K562 (cell line): ENCODE data around the gene ZNF74. TPM values are rescaled to one million over a fixed set of nuclear protein-coding genes. Genes with fewer than 3 reads are reported as not detected.

Source experiments
- ATAC-seq: fragments of 200-7000 bp; cut with Tn5 transposase; 3 replicates; pipeline ENCODE4 v1.9.1; 2020; ENCODE audit warnings: moderate library complexity
- BruUV-seq: library from RNA; stranded (reverse); fragments of 400-500 nt; replicated peaks from 2 replicates; lab custom pipeline; 2021; lab: Mats Ljungman, UMichigan
- CTCF ChIA-PET: fragments of 300-600 bp; formaldehyde crosslinking; extraction: SDS; loops from one replicate; lab custom pipeline; 2021; ENCODE audit warnings: low intra/inter-chr PET ratio; lab: Yijun Ruan, JAX
- POLR2A ChIA-PET: fragments of 300-600, 350-650 bp; sonication (Branson Sonifier 250); formaldehyde crosslinking; extraction: SDS; loops from one replicate; lab custom pipeline; 2021; ENCODE audit warnings: antibody characterized with exemption, inconsistent platforms; lab: Yijun Ruan, JAX
- DNase-seq, 4 experiments: peaks; one replicate each; pipeline versions ENCODE4 v3.0.0 to v3.0.0-alpha.2; 2011 to 2018; ENCODE audit warnings: low spot score in 3 of 4, mixed read lengths in 3 of 4; ENCODE audit errors: extremely low read depth in 1 of 4
- FAIRE-seq: peaks from 2 replicates; lab custom pipeline; 2011; peaks lifted over from hg19 to GRCh38; lab: Jason Lieb, UNC
- H2AFZ ChIP-seq: 2 replicates; pipeline ENCODE4 v1.6.0; 2011; ENCODE audit warnings: low read depth, low read length, control low read depth, inconsistent platforms
- H3K27ac ChIP-seq: fragments of 200-600 bp; 3 replicates; pipeline ENCODE4 v1.8.0; 2011; ENCODE audit warnings: low read depth, mild to moderate bottlenecking, control low read depth, inconsistent platforms, low read length, moderate library complexity, mixed read lengths; ENCODE audit errors: extremely low read depth
- H3K27me3 ChIP-seq, 2 experiments: fragments of 300-600 bp in 1 of 2; 2 replicates in 1 of 2; 3 replicates in 1 of 2; pipeline versions ENCODE4 v1.6.0 to v1.8.0; 2011; ENCODE audit warnings: inconsistent platforms in 2 of 2, low read length in 2 of 2, mild to moderate bottlenecking in 1 of 2, mixed read lengths in 1 of 2, moderate library complexity in 1 of 2; ENCODE audit not compliant: control insufficient read depth in 2 of 2, insufficient read depth in 2 of 2
- H3K36me3 ChIP-seq: fragments of 300-600 bp; 3 replicates; pipeline ENCODE4 v1.8.0; 2011; ENCODE audit warnings: mild to moderate bottlenecking, low read length, inconsistent platforms; ENCODE audit not compliant: control insufficient read depth, insufficient read depth
- H3K4me1 ChIP-seq, 2 experiments: fragments of 200-600 bp in 1 of 2; replicated peaks in 1 of 2; 2 replicates in 1 of 2; 3 replicates in 1 of 2; pipeline versions ENCODE4 v1.5.1 to v1.8.0; 2011; ENCODE audit warnings: inconsistent platforms in 2 of 2, low read length in 2 of 2, mild to moderate bottlenecking in 1 of 2, mixed read lengths in 1 of 2, moderate library complexity in 1 of 2; ENCODE audit not compliant: control insufficient read depth in 2 of 2, insufficient read depth in 2 of 2
- H3K4me2 ChIP-seq: 2 replicates; pipeline ENCODE4 v1.6.1; 2011; ENCODE audit warnings: low read length, control low read depth, inconsistent platforms, mixed read lengths; ENCODE audit not compliant: insufficient read depth
- H3K4me3 ChIP-seq: fragments of 200-600 bp; sonication (generic), shearing (Covaris generic); 2 replicates; pipeline ENCODE4 v1.5.1; 2016; ENCODE audit warnings: control low read depth, inconsistent platforms
- H3K79me2 ChIP-seq: fragments of 200-600 bp; 3 replicates; pipeline ENCODE4 v1.8.0; 2011; ENCODE audit warnings: low read length, inconsistent platforms; ENCODE audit not compliant: control insufficient read depth, insufficient read depth
- H3K9ac ChIP-seq, 2 experiments: 2 replicates each; pipeline versions ENCODE4 v1.6.0 to v1.6.1; 2011; ENCODE audit warnings: low read depth in 2 of 2, low read length in 2 of 2, control low read depth in 1 of 2, inconsistent platforms in 1 of 2, mild to moderate bottlenecking in 1 of 2, mixed read lengths in 1 of 2; ENCODE audit not compliant: insufficient read depth in 1 of 2
- H3K9me1 ChIP-seq: one replicate; pipeline ENCODE4 v1.6.0; 2011; ENCODE audit warnings: inconsistent platforms, mild to moderate bottlenecking, low read length, moderate library complexity; ENCODE audit not compliant: control insufficient read depth, insufficient read depth
- H3K9me3 ChIP-seq: replicated peaks from 2 replicates; pipeline ENCODE4 v1.5.1; 2011; ENCODE audit warnings: low read depth, low read length, inconsistent platforms; ENCODE audit not compliant: control insufficient read depth, insufficient read depth
- H4K20me1 ChIP-seq: replicated peaks from 2 replicates; pipeline ENCODE4 v1.6.1; 2011; ENCODE audit warnings: low read length, inconsistent platforms, mixed read lengths; ENCODE audit not compliant: control insufficient read depth, insufficient read depth
- CEBPG ChIP-seq, 3 experiments: fragments of 200-800 bp in 1 of 3; sonication (Bioruptor generic) in 1 of 3; sonication (generic) in 1 of 3; formaldehyde crosslinking in 1 of 3; IDR thresholded peaks in 2 of 3; conservative IDR thresholded peaks in 1 of 3; 2 replicates each; pipeline versions ENCODE4 v1.6.1 to v1.8.0; 2016 to 2022; ENCODE audit warnings: missing compliant biosample characterization in 2 of 3, missing genetic modification characterization in 2 of 3, mild to moderate bottlenecking in 1 of 3, missing genetic modification reagents in 1 of 3
- DLX4 ChIP-seq: fragments of 250-450 bp; sonication (Bioruptor Pico); IDR thresholded peaks from 2 replicates; pipeline ENCODE4 v1.6.1; 2021; ENCODE audit warnings: mild to moderate bottlenecking
- FOXK1 ChIP-seq: sonication (generic); formaldehyde crosslinking; IDR thresholded peaks from 2 replicates; pipeline ENCODE4 v1.8.0; 2022; ENCODE audit warnings: missing genetic modification reagents, mild to moderate bottlenecking, borderline replicate concordance
- JUNB ChIP-seq: fragments of 450-650 bp; formaldehyde crosslinking; conservative IDR thresholded peaks from 2 replicates; pipeline ENCODE4 v1.4.0; 2020; ENCODE audit warnings: mild to moderate bottlenecking
- NFXL1 ChIP-seq: fragments of 450-650 bp; formaldehyde crosslinking; IDR thresholded peaks from 2 replicates; pipeline ENCODE4 v1.4.0; 2021; ENCODE audit warnings: mild to moderate bottlenecking
- RBBP5 ChIP-seq: fragments of 200-600 bp; sonication (generic); IDR thresholded peaks from 2 replicates; pipeline ENCODE4 v1.6.1; 2012; ENCODE audit warnings: borderline replicate concordance, mild to moderate bottlenecking, low read length, control low read depth, inconsistent platforms; ENCODE audit not compliant: insufficient read depth, poor library complexity, severe bottlenecking
- SFPQ ChIP-seq: fragments of 200-400 bp; formaldehyde crosslinking; IDR thresholded peaks from 2 replicates; pipeline ENCODE4 v1.6.1; 2017; ENCODE audit warnings: mild to moderate bottlenecking, low read depth, low read length, moderate library complexity
- TAF7 ChIP-seq: fragments of 450-650 bp; IDR thresholded peaks from 2 replicates; pipeline ENCODE4 v1.6.1; 2016; ENCODE audit warnings: missing genetic modification characterization, missing compliant biosample characterization
- ZNF134 ChIP-seq: fragments of 250-450 bp; sonication (Bioruptor Pico); conservative IDR thresholded peaks from 2 replicates; pipeline ENCODE4 v1.4.0; 2020
- ZNF165 ChIP-seq: fragments of 250-450 bp; sonication (Bioruptor Pico); IDR thresholded peaks from 2 replicates; pipeline ENCODE4 v1.4.0; 2020; ENCODE audit warnings: borderline replicate concordance
- ZNF511 ChIP-seq: sonication (generic); formaldehyde crosslinking; IDR thresholded peaks from 2 replicates; pipeline ENCODE4 v1.8.0; 2022; ENCODE audit warnings: mild to moderate bottlenecking, missing genetic modification reagents
- ZNF583 ChIP-seq: fragments of 250-450 bp; sonication (Bioruptor Pico); IDR thresholded peaks from 2 replicates; pipeline ENCODE4 v1.4.0; 2020
- WGBS: fragments of 100-300 bp; shearing (Covaris generic); methylation state at CpG from one replicate; pipeline ENCODE4 v1.1.6; 2016; ENCODE audit warnings: low coverage, mixed read lengths; ENCODE audit not compliant: insufficient coverage; ENCODE audit errors: missing lambda C conversion rate; 5-methylcytosine and 5-hydroxymethylcytosine counted together
- in situ Hi-C: fragments of 300-500 bp; cut with MboI; formaldehyde crosslinking; loops from 4 replicates; pipeline ENCODE4 v1.15.0; 2018; ENCODE audit warnings: inconsistent platforms, mixed read lengths
- intact Hi-C: fragments of 100-400 bp; cut with micrococcal nuclease; formaldehyde crosslinking; loops from 2 replicates; pipeline ENCODE4 v1.14.2; 2022
- polyA plus RNA-seq, 8 experiments: library from polyadenylated mRNA; depleted of rRNA in 4 of 8; stranded (reverse) in 5 of 8; unstranded in 3 of 8; fragments of >200 nt; fragmentation: Nextera tagmentation in 2 of 8; fragmentation: Illumina TruSeq in 1 of 8; extraction: Ambion mirVana in 2 of 8; extraction: Trizol in 1 of 8; gene quantifications; 2 replicates each; pipeline versions ENCODE4 v1.2.1 to v1.2.3, GENCODE V29; 2011 to 2014; ENCODE audit warnings: inconsistent platforms in 1 of 8, missing spikeins in 1 of 8
- total RNA-seq, 7 experiments: library from RNA; depleted of rRNA in 6 of 7; stranded (reverse); fragments of >200 nt in 6 of 7; fragmentation: Illumina TruSeq in 2 of 7; extraction: Trizol in 2 of 7; gene quantifications; 2 replicates each; pipeline versions ENCODE4 v1.2.1 to v1.2.3, GENCODE V29; 2011 to 2021; ENCODE audit warnings: low replicate concordance in 1 of 7
- TF ChIP-seq, protein P1 (sequence below): fragments of 250-450 bp; sonication (Bioruptor Pico); IDR thresholded peaks from 2 replicates; pipeline ENCODE4 v1.4.0; 2020; ENCODE audit warnings: borderline replicate concordance

Gene ZNF74
- total and polyA plus RNA-seq, 9 of the 15 experiments (the other 6 are each of a cell fraction or from before 2014, with no cell fraction given), result 2.4 to 53.5 (median 31.5) TPM

GRCh38 chr22:20444325-20444724 lies 50.4 kb downstream of the ZNF74 start:
- Histone ChIP-seq H2AFZ (no peak overlapping the region), H3K4me1 (peaks cover 0 to 11% of the 10 kb centered on the region in 2 experiments; a peak in 1 of 5 replicates)
- intact Hi-C loops, result no loop called here
- BruUV-seq, result no TSS peak
- 31% methylated on average over 4 of the region's 4 CpGs for WGBS
- no peak for TF ChIP-seq CEBPG (CRISPR knock-in tag; IDR thresholded peaks at IDR 0.05)
- no peak for TF ChIP-seq CEBPG (tag; conservative IDR thresholded peaks at IDR 0.05 in 1 of 2, IDR thresholded peaks at IDR 0.05 in 1 of 2)
- TF ChIP-seq ZNF583 (CRISPR knock-in tag), result 0 out of 2 replicates have a peak, but pooled peaks have one; percentile 26
- peak; percentile 6; the same call in 1 of the 2 replicates for TF ChIP-seq FOXK1
- TF ChIP-seq, protein P1, sequence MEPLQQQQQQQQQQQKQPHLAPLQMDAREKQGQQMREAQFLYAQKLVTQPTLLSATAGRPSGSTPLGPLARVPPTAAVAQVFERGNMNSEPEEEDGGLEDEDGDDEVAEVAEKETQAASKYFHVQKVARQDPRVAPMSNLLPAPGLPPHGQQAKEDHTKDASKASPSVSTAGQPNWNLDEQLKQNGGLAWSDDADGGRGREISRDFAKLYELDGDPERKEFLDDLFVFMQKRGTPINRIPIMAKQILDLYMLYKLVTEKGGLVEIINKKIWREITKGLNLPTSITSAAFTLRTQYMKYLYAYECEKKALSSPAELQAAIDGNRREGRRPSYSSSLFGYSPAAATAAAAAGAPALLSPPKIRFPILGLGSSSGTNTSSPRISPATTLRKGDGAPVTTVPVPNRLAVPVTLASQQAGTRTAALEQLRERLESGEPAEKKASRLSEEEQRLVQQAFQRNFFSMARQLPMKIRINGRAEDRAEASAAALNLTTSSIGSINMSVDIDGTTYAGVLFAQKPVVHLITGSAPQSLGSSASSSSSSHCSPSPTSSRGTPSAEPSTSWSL (CRISPR knock-in tag), result 0 out of 2 replicates have a peak, but pooled peaks have one; percentile 48
- TF ChIP-seq JUNB (CRISPR knock-in tag), result 0 out of 2 replicates have a peak, but pooled peaks have one; percentile 17
- TF ChIP-seq NFXL1 (CRISPR knock-in tag), result 0 out of 2 replicates have a peak, but pooled peaks have one; percentile 25
- peak; percentile 28; the same call in 1 of the 2 replicates for TF ChIP-seq DLX4 (CRISPR knock-in tag)
- 0 out of 2 replicates have a peak, but pooled peaks have one; percentile 35 for TF ChIP-seq ZNF165 (CRISPR knock-in tag)
- TF ChIP-seq TAF7, result 0 out of 2 replicates have a peak, but pooled peaks have one; percentile 21
- TF ChIP-seq RBBP5, result no peak
- no peak for TF ChIP-seq SFPQ
- 0 out of 2 replicates have a peak, but pooled peaks have one; percentile 54 for TF ChIP-seq ZNF511
- 0 out of 2 replicates have a peak, but pooled peaks have one; percentile 20 for TF ChIP-seq ZNF134 (CRISPR knock-in tag)
- TF ChIP-seq, all 486 proteins: peak for 10
- Histone ChIP-seq H3K9ac (no peak overlapping the region), H3K27ac (no peak overlapping the region), H3K36me3 (no peaks in the 10 kb centered on the region), H3K9me1 (no peaks in the 10 kb centered on the region), H3K79me2 (no peaks in the 10 kb centered on the region), H3K27me3 (peaks cover 19 to 49% of the 10 kb centered on the region in 2 experiments; a peak in 4 of 5 replicates), H3K4me3 (no peak overlapping the region), H3K4me2 (no peak overlapping the region), H3K9me3 (no peaks in the 10 kb centered on the region), H4K20me1 (peaks cover 31% of the 10 kb centered on the region)
- in situ Hi-C loops, result no loop called here
- ATAC-seq (no peak), DNase-seq (no peak), FAIRE-seq (no peak)
- ChIA-PET CTCF (no interaction called here), POLR2A (interaction anchor here (0.6 to 3.3 kb wide), 13 partner anchors 8 to 1319 kb away, joined by 3 to 17 read pairs (median 4); no protein-coding TSS in a partner anchor)
